ENCODE measurements around the gene TARBP1. TPM values are rescaled to one million over a fixed set of nuclear protein-coding genes. Genes with fewer than 3 reads are reported as not detected.

Gene TARBP1
- total RNA-seq, 1 donor from 2014 or later = 31.5 TPM

- DNase-seq (ENCODE audit: low spot score) (no peak), ATAC-seq (no peak)
- intact Hi-C loops (cut with DNase I) = no loop called here
These were observed 10.7 kb upstream of the TARBP1 start for GRCh38 chr1:234489698-234490077.

DNA sequence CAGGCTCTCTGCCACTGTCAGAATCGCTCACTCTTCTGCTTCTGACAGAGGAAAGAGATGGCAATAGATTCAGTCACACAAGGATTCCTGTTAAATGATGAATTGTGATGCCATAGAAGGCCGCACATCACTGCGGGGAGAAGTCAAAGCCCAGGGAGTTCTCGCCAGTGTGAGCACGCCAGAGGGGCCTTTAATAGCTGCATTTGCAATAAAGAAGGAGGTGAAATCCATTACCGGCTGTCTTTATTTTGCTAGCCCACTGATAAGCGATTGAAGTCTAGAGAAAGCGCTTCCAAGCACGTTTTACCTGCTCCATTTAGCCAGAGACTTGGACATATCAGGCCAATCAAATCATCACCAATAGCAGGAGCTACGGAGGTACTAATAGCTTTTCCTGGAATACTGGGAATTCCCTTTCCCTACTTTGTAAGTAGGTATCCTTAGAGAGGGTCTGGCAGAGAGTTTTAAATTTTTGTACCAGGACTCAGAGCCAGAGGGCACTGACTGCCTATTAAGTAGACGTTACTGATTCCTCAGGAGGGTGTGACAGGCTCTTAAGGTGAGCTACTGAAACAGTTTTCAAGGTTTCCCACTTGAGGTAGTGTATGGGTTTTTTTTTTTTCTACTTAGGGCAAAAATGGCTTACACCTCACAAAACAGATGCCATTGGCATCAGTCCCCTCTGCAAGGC lies 10.2 kb upstream of the TARBP1 start:
- ATAC-seq = no peak
- no peak for DNase-seq (ENCODE audit: low spot score)
- intact Hi-C loops (cut with DNase I) = no loop called here

DNA sequence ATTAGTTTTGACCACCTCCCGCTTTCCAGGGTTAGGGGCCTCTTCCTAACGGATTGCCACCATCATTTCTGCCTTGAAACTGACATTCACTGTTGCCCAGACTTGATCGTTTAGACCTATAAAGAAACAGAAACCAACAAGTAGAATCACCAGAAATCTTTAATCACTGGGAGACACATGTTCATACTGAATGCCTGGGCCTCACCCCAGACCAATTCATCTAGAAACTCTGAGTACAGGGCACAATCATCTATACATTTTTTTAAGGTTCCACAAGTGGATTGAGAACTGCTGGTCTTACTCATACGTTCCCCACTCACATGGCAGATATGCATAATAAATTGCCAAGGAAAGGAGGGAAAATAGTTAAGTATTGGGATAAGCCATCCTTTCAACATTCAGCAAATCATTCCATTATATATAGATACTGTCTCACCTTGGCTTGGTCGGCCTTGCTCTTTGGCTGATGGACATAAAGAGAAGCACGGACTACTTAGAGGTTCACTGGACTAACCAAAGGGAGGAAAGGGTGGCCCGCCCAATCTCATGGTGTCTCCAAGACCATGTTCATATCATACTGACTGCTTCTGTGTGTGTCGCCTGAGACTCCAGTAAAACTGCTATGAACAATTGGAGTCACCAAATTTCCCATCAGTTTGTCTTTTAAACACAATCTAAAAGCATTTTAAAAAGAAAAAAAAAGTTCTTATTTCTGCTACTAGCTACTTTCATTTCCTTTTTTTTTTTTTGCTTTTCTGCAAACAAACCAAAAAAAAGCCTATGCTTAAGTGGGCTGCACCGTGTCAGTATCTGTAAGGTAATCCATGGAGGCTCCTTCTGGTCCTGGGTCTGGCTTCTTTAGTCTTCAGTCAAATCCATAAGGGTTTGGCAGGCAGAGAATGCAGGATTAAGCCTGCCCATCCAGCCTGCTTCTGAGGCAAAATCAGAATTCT lies 9.4 kb upstream of the TARBP1 start:
- DNase-seq (ENCODE audit: low spot score) (no peak), ATAC-seq (no peak)
- intact Hi-C loops (cut with DNase I) = no loop called here

DNA sequence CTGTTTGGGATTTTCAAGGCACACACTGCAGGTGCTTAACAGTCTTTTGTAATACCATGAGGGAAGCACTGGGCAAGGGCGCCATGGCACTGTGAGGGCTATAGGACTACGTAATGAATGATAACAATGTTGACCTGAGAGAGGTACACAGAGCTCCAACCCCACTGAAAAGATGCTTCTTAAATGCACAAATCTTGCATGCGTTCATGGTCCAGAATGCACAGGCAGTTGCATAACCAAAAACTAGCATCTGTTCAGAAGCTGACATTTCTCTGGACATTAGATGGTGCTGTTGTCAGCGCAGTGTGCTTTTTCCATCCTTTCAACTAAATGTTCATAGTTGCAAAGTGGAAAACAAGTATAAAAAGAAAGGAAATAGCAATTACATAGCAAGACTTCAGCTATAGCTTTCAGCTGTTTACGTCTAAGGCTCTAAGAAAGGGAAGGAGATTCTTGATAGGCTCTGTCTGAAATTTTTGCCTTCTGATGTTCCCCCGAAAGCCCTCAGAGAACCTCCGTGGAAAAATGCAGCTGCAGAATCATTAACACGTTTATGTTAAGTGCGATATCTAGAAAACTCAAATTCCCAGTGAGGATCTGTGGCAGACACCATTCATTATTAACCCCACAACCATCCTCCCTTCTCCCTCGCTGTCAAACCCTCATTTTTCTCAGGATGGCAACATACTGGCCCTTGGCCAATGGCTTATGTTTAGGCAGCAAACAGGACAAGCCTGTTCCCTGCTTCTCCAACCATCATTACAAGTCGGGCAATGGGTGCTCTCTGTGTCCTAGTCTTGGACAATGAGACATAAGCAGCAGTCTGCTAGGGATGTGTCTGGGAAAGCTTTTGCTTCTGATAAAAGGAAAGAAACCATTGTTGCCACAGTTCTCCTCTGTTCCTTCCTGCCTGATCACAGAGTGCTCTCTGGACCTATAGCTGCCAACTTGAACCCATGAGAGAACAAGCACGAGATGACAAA lies 8.2 kb upstream of the TARBP1 start:
- intact Hi-C loops (cut with DNase I) = no loop called here
- DNase-seq (ENCODE audit: low spot score) = no peak

GRCh38 chr1:234484991-234485739 lies 6.2 kb upstream of the TARBP1 start:
- DNase-seq (ENCODE audit: low spot score) (no peak), ATAC-seq (no peak)
- intact Hi-C loops (cut with DNase I) = no loop called here

More for the DNA sequence above, 8.2 kb upstream of the TARBP1 start:
- ATAC-seq = peak; percentile 87

- intact Hi-C loops (cut with DNase I) = no loop called here
- ATAC-seq = no peak
- DNase-seq (ENCODE audit: low spot score) = no peak
These were observed 5.2 kb upstream of the TARBP1 start for GRCh38 chr1:234484218-234484617.

- DNase-seq (ENCODE audit: low spot score) (no peak), ATAC-seq (no peak)
- intact Hi-C loops (cut with DNase I) = no loop called here
These were observed 2.8 kb upstream of the TARBP1 start for GRCh38 chr1:234481771-234482170.

DNA sequence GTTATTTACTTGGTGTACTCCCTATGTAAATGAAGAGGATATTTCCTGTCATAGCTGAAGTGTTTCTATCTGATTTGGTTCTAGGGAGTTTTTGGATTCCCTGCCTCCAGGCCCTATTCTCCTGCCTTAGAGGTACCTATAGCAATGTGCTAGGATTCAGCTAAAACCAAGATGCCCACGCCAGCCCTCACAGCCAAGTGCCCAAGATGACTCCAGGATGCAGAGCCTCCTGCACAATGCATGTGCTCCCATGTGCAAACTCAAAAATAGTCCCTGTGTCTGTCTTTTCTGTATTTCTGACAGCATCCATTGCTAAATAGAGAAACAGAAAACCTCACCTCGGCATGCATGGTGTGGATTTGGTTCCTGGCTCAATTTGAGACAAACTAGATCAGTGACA lies 887 bp upstream of the TARBP1 start:
- ATAC-seq (no peak), DNase-seq (ENCODE audit: low spot score) (no peak)
- intact Hi-C loops (cut with DNase I) = no loop called here

DNA sequence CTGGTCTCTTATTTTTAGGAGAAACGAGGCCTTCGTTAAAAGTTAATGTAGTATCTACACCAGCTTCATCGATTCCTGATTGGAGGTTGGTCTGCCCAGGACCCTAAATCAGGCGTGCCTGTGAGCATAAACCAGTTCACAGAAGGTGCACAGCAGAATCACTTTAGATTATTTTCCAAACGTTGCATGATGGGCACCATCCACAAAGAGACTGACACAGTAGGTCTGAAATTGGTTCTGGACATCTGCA lies 256 bp upstream of the TARBP1 start:
- intact Hi-C loops (cut with DNase I) = no loop called here
- DNase-seq (ENCODE audit: low spot score) (no peak), ATAC-seq (no peak)

DNA sequence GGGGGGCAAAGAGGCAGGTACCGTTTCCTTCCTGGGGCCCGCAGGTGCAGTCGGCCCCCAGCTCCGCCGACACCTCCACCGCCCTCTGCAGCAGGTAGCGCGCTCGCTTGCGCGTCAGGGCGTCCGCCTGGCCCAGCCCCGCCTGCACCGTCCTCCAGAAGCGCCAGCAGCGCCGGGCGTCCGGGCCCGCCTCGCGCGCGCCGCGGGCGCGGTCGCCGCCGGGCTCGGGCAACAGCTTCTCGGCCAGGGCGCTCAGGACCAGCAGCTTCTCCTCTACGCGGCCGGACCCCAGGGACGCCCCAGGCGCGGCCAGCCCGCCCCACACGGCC lies 863 bp downstream of the TARBP1 start:
- peak; percentile 42 for ATAC-seq
- intact Hi-C loops (cut with DNase I) = no loop called here

DNA sequence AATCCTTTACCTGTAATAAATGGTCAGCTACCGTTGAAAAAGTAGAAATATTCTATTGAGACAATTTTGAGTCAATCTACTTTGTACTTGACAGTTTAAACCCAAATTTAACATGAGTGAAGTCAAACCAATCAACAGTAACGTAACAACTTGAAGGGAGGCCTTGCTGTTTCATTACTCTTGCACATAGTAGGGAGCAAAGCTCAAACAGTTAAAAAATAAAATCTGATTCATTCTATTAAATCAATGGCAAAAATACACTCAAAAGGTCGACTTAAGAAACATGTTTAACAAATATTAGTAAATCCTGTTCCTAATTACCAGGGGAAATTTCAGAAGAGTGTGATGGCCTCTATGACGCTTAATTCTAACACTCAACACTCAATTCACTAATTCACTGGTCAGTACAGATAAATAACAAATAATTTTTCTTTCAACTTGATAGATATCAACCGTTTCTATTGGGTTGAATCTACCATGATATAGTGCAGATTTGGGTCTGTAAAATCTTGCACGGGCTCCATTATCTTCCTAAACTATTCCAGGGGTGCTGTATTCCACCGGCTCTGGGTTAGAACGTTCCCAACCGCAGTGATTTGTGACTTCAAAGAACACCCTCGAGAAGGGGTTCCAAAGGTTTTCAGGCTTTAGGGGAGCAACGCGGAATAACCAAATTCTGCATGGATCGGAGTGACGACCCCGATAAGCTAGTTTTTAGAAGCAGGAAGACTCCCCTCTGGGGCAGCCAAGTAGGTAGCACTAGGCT lies 1.4 kb downstream of the TARBP1 start:
- intact Hi-C loops (cut with DNase I) = no loop called here
- ATAC-seq = no peak

More for the DNA sequence above, 863 bp downstream of the TARBP1 start:
- peak; percentile 71 for DNase-seq (ENCODE audit: low spot score)

DNA sequence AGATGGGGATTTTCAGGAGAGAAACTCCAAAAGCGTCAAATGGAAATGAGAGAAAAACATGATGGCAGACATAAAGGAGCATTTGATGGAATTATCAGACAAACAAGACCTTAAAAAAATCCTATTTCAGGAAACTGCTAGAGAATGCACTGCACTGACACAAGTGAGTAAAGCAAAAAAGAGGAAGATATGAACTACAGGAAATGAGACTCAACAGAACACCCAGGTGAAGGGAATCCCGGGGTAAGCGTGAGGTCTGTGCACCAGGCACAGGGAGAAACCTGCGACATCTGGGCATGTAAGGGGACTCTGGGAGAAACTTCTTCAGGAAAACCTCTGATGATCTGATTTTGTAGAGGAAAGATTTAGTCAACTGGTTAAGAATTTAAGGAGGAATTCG lies 2.8 kb downstream of the TARBP1 start:
- ATAC-seq = no peak
- intact Hi-C loops (cut with DNase I) = no loop called here
- no peak for DNase-seq (ENCODE audit: low spot score)

More for the DNA sequence above, 1.4 kb downstream of the TARBP1 start:
- DNase-seq (ENCODE audit: low spot score) = no peak

DNA sequence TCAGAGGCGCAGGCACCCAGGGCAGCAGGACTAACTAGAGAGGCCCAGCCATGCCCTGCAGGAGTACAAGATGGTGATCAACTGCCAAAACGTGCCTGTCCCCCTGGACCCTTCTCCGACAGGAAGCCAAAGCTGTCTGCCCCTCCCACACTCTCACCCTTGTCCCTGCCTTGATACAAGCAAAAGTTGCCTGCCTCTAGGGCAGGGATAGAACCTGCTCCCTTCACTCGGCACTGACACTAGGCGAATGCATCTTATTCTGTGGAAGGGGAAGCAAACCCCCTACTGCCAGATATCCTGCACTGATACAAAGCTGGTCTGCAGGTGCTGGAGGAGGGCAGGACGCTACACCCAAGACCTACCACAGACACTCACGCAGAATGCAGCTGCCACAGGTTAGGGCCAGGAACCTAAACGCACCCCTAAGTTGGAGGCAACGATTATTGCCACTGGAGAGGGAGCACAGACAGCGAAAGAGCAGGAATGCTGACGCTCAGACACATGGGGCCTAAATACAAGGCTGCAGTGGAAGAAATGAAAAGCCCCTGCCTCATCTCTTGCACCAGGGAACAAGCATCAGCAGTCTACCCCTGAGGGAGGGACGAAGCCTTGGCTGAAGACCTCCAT lies 3.7 kb downstream of the TARBP1 start:
- DNase-seq (ENCODE audit: low spot score) (no peak), ATAC-seq (no peak)
- intact Hi-C loops (cut with DNase I) = no loop called here

GRCh38 chr1:234474375-234474774 lies 4.6 kb downstream of the TARBP1 start:
- no peak for ATAC-seq
- intact Hi-C loops (cut with DNase I) = no loop called here

GRCh38 chr1:234473118-234473517 lies 5.9 kb downstream of the TARBP1 start:
- intact Hi-C loops (cut with DNase I) = no loop called here
- no peak for ATAC-seq
- no peak for DNase-seq (ENCODE audit: low spot score)

More at GRCh38 chr1:234474375-234474774, 4.6 kb downstream of the TARBP1 start:
- no peak for DNase-seq (ENCODE audit: low spot score)

GRCh38 chr1:234469376-234469775 lies 9.6 kb downstream of the TARBP1 start:
- DNase-seq (ENCODE audit: low spot score) (no peak), ATAC-seq (no peak)
- intact Hi-C loops (cut with DNase I) = no loop called here

GRCh38 chr1:234468580-234468979 lies 10.4 kb downstream of the TARBP1 start:
- DNase-seq (ENCODE audit: low spot score) (no peak), ATAC-seq (no peak)
- intact Hi-C loops (cut with DNase I) = no loop called here

- DNase-seq (ENCODE audit: low spot score) (no peak), ATAC-seq (no peak)
- intact Hi-C loops (cut with DNase I) = no loop called here
These were observed 11.2 kb downstream of the TARBP1 start for GRCh38 chr1:234467821-234468220.
